Adrenal gland (tissue), 5 donors: Measurements from ENCODE around the gene CAMK2A.
"Not testable (repeated sequence)": the region's sequence is repeated elsewhere in the genome, so short reads cannot be mapped to it uniquely, and the experiment has no call there.

Experiments
- POLR2A ChIP-seq, 2 donors: fragments of 450-650 bp; IDR thresholded peaks; one replicate each; pipeline ENCODE4 v1.6.1; 2017; ENCODE audit warnings: antibody characterized with exemption in 2 of 2, mild to moderate bottlenecking in 2 of 2, moderate library complexity in 1 of 2
- TF ChIP-seq, protein P1 (sequence below), 6 experiments: fragments of 450-650 bp in 4 of 6; fragments of 200-600 bp in 2 of 6; sonication (generic) in 1 of 6; IDR thresholded peaks; 1 replicate in 5 of 6; 2 replicates in 1 of 6; pipeline versions ENCODE4 v1.5.1 to v1.8.0; 2016 to 2021; ENCODE audit warnings: antibody characterized with exemption in 6 of 6, mild to moderate bottlenecking in 2 of 6, moderate library complexity in 1 of 6
- donor health status: DM: no; HTN: no; CAD: no.

DNA sequence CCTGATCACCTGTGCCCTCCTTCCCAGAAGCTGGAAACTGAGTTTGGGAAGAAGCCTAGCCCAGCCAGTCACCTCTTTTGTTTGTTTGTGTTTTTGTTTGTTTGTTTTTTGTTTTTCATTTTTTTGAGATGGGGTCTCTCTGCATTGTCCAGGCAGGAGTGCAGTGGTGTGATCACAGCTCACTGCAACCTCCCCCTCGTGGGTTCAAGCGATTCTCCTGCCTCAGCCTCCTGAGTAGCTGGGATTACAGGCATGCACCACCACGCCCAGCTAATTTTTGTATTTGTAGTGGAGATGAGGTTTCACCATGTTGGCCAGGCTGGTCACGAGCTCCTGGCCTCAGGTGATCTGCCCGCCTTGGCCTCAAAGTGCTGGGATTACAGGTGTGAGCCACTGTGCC, 55.9 kb downstream of the CAMK2A start:
- TF ChIP-seq, protein P1, sequence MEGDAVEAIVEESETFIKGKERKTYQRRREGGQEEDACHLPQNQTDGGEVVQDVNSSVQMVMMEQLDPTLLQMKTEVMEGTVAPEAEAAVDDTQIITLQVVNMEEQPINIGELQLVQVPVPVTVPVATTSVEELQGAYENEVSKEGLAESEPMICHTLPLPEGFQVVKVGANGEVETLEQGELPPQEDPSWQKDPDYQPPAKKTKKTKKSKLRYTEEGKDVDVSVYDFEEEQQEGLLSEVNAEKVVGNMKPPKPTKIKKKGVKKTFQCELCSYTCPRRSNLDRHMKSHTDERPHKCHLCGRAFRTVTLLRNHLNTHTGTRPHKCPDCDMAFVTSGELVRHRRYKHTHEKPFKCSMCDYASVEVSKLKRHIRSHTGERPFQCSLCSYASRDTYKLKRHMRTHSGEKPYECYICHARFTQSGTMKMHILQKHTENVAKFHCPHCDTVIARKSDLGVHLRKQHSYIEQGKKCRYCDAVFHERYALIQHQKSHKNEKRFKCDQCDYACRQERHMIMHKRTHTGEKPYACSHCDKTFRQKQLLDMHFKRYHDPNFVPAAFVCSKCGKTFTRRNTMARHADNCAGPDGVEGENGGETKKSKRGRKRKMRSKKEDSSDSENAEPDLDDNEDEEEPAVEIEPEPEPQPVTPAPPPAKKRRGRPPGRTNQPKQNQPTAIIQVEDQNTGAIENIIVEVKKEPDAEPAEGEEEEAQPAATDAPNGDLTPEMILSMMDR (IDR thresholded peaks at IDR 0.05), result not testable (repeated sequence)
- not testable (repeated sequence) for TF ChIP-seq POLR2A (IDR thresholded peaks at IDR 0.05)
